Colonic mucosa (tissue), 4 donors: ENCODE results near the gene PDS5B. TPM values are rescaled to one million over a fixed set of nuclear protein-coding genes. Genes with fewer than 3 reads are reported as not detected.

ENCODE experiments used
- DNase-seq: peaks from one replicate; pipeline ENCODE4 v3.0.0-alpha.2; 2020
- H3K27ac ChIP-seq: fragments of 200-600 bp; one replicate; pipeline ENCODE4 v1.8.0; 2021
- H3K27me3 ChIP-seq: fragments of 200-600 bp; one replicate; pipeline ENCODE4 v1.8.0; 2021
- H3K36me3 ChIP-seq: fragments of 200-600 bp; one replicate; pipeline ENCODE4 v1.8.0; 2021
- H3K4me1 ChIP-seq: fragments of 200-600 bp; one replicate; pipeline ENCODE4 v1.8.0; 2021; ENCODE audit warnings: mild to moderate bottlenecking
- H3K4me3 ChIP-seq: fragments of 200-600 bp; one replicate; pipeline ENCODE4 v1.8.0; 2021
- H3K9ac ChIP-seq, 2 donors: one replicate each; pipeline ENCODE4 v1.7.0; 2013; ENCODE audit warnings: control low read depth in 2 of 2, low read depth in 2 of 2, low read length in 2 of 2
- H3K9me3 ChIP-seq: fragments of 200-600 bp; one replicate; pipeline ENCODE4 v1.8.0; 2021
- CTCF ChIP-seq: fragments of 200-600 bp; IDR thresholded peaks from one replicate; pipeline ENCODE4 v1.8.0; 2022; ENCODE audit warnings: antibody characterized with exemption, mild to moderate bottlenecking
- intact Hi-C: fragments of 100-400 bp; cut with DNase I; formaldehyde crosslinking; loops from one replicate; pipeline ENCODE4 v1.14.1; 2022
- total RNA-seq, 2 donors: library from RNA; stranded (reverse); fragmentation: NEBNext Ultra II Directional in 1 of 2; extraction: Animal tissue kit (Norgen Biotek cat#: 25700) in 1 of 2; gene quantifications; one replicate each; pipeline ENCODE4 v1.2.1, GENCODE V29; 2021
- donor health status: healthy.
- donor health status: DM: no; HTN: no; CAD: no.
- donor health status: DM: no; HTN: no; CAD: no.

PDS5B gene
- total RNA-seq, 2 donors from 2014 or later: 34.0 to 37.0 TPM

DNA sequence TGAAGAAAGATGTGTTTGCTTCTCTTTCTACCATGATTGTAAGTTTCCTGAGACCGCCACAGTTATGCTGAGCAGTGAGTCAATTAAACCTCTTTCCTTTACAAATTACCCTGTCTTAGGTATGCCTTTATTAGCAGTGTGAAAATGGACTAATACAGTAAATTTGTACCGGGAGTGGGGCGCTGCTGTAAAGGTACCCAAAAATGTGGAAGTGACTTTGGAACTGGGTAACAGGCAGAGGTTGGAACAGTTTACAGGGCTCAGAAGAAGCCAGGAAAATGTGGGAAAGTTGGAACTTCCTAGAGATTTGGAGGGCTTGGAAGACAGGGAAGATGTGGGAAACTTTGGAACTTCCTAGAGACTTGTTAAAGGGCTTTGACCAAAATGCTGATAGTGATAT, 9.2 kb upstream of the PDS5B start:
- no peaks in the 10 kb centered on the region for H3K4me1 ChIP-seq
- no peak overlapping the region for H3K27ac ChIP-seq
- intact Hi-C loops: no loop called here
- no peak overlapping the region for H3K4me3 ChIP-seq
- no peak for TF ChIP-seq CTCF
- no peak overlapping the region for H3K9ac ChIP-seq
- H3K27me3 ChIP-seq: no peaks in the 10 kb centered on the region
- no peaks in the 10 kb centered on the region for H3K9me3 ChIP-seq
- no peak for DNase-seq
- H3K36me3 ChIP-seq: no peaks in the 10 kb centered on the region

- no peaks in the 10 kb centered on the region for H3K4me1 ChIP-seq
- H3K27ac ChIP-seq: no peak overlapping the region
- H3K27me3 ChIP-seq: no peaks in the 10 kb centered on the region
- peak; percentile 43 for TF ChIP-seq CTCF
- no peak for DNase-seq
- intact Hi-C loops: loop anchor here (10.0 kb wide), 1 partner anchor 196 kb away; no protein-coding TSS in a partner anchor
- no peak overlapping the region for H3K4me3 ChIP-seq
- no peak overlapping the region for H3K9ac ChIP-seq
- no peaks in the 10 kb centered on the region for H3K36me3 ChIP-seq
- no peaks in the 10 kb centered on the region for H3K9me3 ChIP-seq
These were observed 5.0 kb upstream of the PDS5B start for GRCh38 chr13:32581177-32581786.

DNA sequence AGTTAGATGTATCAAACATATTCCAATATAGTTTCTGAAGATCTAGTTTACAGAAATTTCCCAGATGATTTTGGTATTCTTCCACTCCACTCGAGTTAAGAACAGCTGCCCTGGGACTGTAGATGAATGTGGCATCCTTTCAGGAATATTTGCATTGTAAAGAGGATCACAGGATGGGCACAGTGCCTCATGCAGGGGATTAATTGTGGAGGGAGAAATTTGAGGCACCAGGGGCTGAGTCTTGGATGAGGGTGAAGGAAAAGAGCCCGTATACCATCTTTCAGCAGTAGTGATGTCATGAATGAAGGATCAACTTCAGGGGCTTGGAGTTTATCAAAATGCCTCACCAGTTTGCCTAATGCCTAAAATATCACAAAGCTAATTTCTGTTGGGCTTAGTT, 4.0 kb upstream of the PDS5B start:
- H3K27me3 ChIP-seq: no peaks in the 10 kb centered on the region
- no peak overlapping the region for H3K27ac ChIP-seq
- no peak for TF ChIP-seq CTCF
- intact Hi-C loops: loop anchor here (10.0 kb wide), 1 partner anchor 197 kb away; no protein-coding TSS in a partner anchor
- no peaks in the 10 kb centered on the region for H3K4me1 ChIP-seq
- no peak for DNase-seq
- H3K36me3 ChIP-seq: no peaks in the 10 kb centered on the region
- H3K4me3 ChIP-seq: no peak overlapping the region
- no peak overlapping the region for H3K9ac ChIP-seq
- no peaks in the 10 kb centered on the region for H3K9me3 ChIP-seq

DNA sequence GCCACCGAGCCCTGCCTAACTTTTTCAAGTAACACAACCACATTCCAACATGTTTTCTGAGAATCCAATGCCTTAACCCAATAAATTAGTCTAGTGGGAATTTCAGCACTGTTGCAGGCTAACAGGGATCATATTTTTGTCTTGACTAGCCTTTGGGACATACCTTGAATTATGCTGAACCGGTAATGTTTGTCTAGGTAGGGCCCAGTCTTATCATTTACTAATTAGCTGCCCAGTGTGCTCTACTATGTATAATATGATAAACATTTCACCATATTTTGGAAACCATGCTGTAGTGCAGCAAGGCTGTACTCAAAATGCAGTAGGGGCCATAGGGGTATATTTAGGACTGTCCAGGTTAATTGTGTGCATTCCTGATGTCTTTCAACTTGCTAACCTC, 3.3 kb upstream of the PDS5B start:
- intact Hi-C loops: loop anchor here (10.0 kb wide), 1 partner anchor 198 kb away; no protein-coding TSS in a partner anchor
- H3K9me3 ChIP-seq: no peaks in the 10 kb centered on the region
- H3K9ac ChIP-seq: no peak overlapping the region
- H3K4me1 ChIP-seq: no peaks in the 10 kb centered on the region
- no peak for TF ChIP-seq CTCF
- no peaks in the 10 kb centered on the region for H3K36me3 ChIP-seq
- DNase-seq: no peak
- no peak overlapping the region for H3K27ac ChIP-seq
- no peaks in the 10 kb centered on the region for H3K27me3 ChIP-seq
- no peak overlapping the region for H3K4me3 ChIP-seq

GRCh38 chr13:32585550-32586079, 637 bp upstream of the PDS5B start:
- Histone ChIP-seq H3K4me1 (no peaks in the 10 kb centered on the region), H3K9me3 (no peaks in the 10 kb centered on the region), H3K4me3 (peak overlapping the region; percentile 55), H3K36me3 (no peaks in the 10 kb centered on the region), H3K9ac (peak overlapping the region; percentile 15 to 77), H3K27ac (no peak overlapping the region), H3K27me3 (no peaks in the 10 kb centered on the region)
- TF ChIP-seq CTCF: no peak
- intact Hi-C loops: loop anchor here (5.0 to 10.0 kb wide), 4 partner anchors 52 to 957 kb away; no protein-coding TSS in a partner anchor
- peak; percentile 23 for DNase-seq
